Measurements from ENCODE around the gene DENND5A. TPM values are rescaled to one million over a fixed set of nuclear protein-coding genes. Genes with fewer than 3 reads are reported as not detected.
A peak's percentile ranks its signal among the peaks of the same experiment; 100 is the strongest.

The DENND5A gene
- total and polyA plus RNA-seq, 10 of the 15 experiments (the other 5 are each of a cell fraction or from before 2014, with no cell fraction given) = 15.6 to 157 (median 85.1) TPM

- 40% methylated on average over 5 of the region's 5 CpGs for WGBS (ENCODE audit: insufficient coverage, insufficient replicate concordance, low lambda C conversion rate, missing lambda C conversion rate)
- peak; percentile 41 for FAIRE-seq
These were observed 132.8 kb downstream of the DENND5A start for GRCh38 chr11:9132203-9132878.

GRCh38 chr11:9130297-9130696, 134.9 kb downstream of the DENND5A start:
- ChIA-PET POLR2A (interaction anchor here (0.9 kb wide), 1 partner anchor 166 kb away, joined by 4 read pairs; no protein-coding TSS in a partner anchor), CTCF (interaction anchor here (0.6 to 15.8 kb wide), 13 partner anchors 8 to 216 kb away, joined by 3 to 323 read pairs (median 4); no protein-coding TSS in a partner anchor), SMC1A (ENCODE audit: uncharacterized antibody, unreplicated experiment) (interaction anchor here (0.6 to 3.0 kb wide), 15 partner anchors 10 to 1374 kb away, joined by 3 to 16 read pairs (median 6); no protein-coding TSS in a partner anchor), RAD21 (ENCODE audit: unreplicated experiment) (interaction anchor here (0.7 to 1.5 kb wide), 8 partner anchors 12 to 471 kb away, joined by 3 to 7 read pairs (median 3); no protein-coding TSS in a partner anchor)
- ATAC-seq = peak; percentile 72
- Histone ChIP-seq H3K79me2 (ENCODE audit: control insufficient read depth, insufficient read depth, low read length) (no peaks in the 10 kb centered on the region), H3K36me3 (ENCODE audit: control insufficient read depth in 2 of 2, insufficient read depth in 2 of 2, low read length in 1 of 2) (no peaks in the 10 kb centered on the region; a peak in 1 of 4 replicates), H3K4me1 (ENCODE audit: control insufficient read depth, insufficient read depth, low read length) (no peaks in the 10 kb centered on the region), H3K27ac (ENCODE audit: control insufficient read depth, insufficient read depth) (no peak overlapping the region), H4K20me1 (ENCODE audit: control insufficient read depth, insufficient read depth) (no peaks in the 10 kb centered on the region), H2AFZ (ENCODE audit: control insufficient read depth, low read depth, low read length) (no peak overlapping the region), H3K27me3 (replicated peaks in 1 of 2; ENCODE audit: control insufficient read depth in 2 of 2, insufficient read depth in 2 of 2, low read length in 1 of 2) (no peaks in the 10 kb centered on the region), H3K4me2 (ENCODE audit: control insufficient read depth, insufficient read depth) (no peak overlapping the region), H3K9ac (ENCODE audit: control insufficient read depth, insufficient read depth, low read length) (no peak overlapping the region), H3K9me3 (replicated peaks; ENCODE audit: control insufficient read depth, insufficient read depth, low read length) (no peaks in the 10 kb centered on the region), H3K4me3 (no peak overlapping the region)
- no peak for FAIRE-seq
- in situ Hi-C loops (cut with MboI) = no loop called here
- 100% methylated on average over 1 of the region's 1 CpG for WGBS (ENCODE audit: insufficient coverage, insufficient replicate concordance, low lambda C conversion rate, missing lambda C conversion rate)
- TF ChIP-seq ESRRA (IDR thresholded peaks at IDR 0.05; ENCODE audit: low read length) = no peak
- TF ChIP-seq RAD21 (IDR thresholded peaks at IDR 0.05; ENCODE audit: insufficient read depth, low read depth, low read length) = no peak
- TF ChIP-seq PML (IDR thresholded peaks at IDR 0.05; ENCODE audit: low read length) = no peak
- peak; percentile 87 for TF ChIP-seq SPI1 (IDR thresholded peaks at IDR 0.05; ENCODE audit: borderline replicate concordance, insufficient read depth, low read depth, low read length)
- no peak for TF ChIP-seq NR2C1 (IDR thresholded peaks at IDR 0.05)
- TF ChIP-seq CTCF (IDR thresholded peaks at IDR 0.05 in 2 of 3, conservative IDR thresholded peaks at IDR 0.05 in 1 of 3; ENCODE audit: control insufficient read depth in 2 of 3, extremely low read depth in 1 of 3, insufficient read depth in 1 of 3, low read depth in 3 of 3, low read length in 3 of 3) = peak in 2 of 3 experiments; percentile 15 to 16; a peak in 2 of 6 replicates
- no peak for TF ChIP-seq JUND (IDR thresholded peaks at IDR 0.05; ENCODE audit: low read depth, low read length)
- TF ChIP-seq POLR2AphosphoS2 (IDR thresholded peaks at IDR 0.05; ENCODE audit: low read depth, low read length) = no peak
- no peak for TF ChIP-seq NR2F1 (conservative IDR thresholded peaks at IDR 0.05)
- no peak for TF ChIP-seq FOS (IDR thresholded peaks at IDR 0.05; ENCODE audit: borderline replicate concordance, extremely low read depth, insufficient read length)
- no TSS peak for BruUV-seq (replicated peaks)
- intact Hi-C loops (cut with micrococcal nuclease; ENCODE audit: unreplicated experiment) = loop anchor here (5.0 kb wide), 1 partner anchor 33 kb away; no protein-coding TSS in a partner anchor
- no peak for DNase-seq (ENCODE audit: low read depth, low spot score)

More at GRCh38 chr11:9132203-9132878, 132.8 kb downstream of the DENND5A start:
- no peaks in the 10 kb centered on the region; a peak in 1 of 4 replicates for H3K36me3 ChIP-seq (ENCODE audit: control insufficient read depth in 2 of 2, insufficient read depth in 2 of 2, low read length in 1 of 2)
- H3K27me3 ChIP-seq (replicated peaks in 1 of 2; ENCODE audit: control insufficient read depth in 2 of 2, insufficient read depth in 2 of 2, low read length in 1 of 2) = no peaks in the 10 kb centered on the region
- no peak overlapping the region for H3K9ac ChIP-seq (ENCODE audit: control insufficient read depth, insufficient read depth, low read length)
- ChIA-PET CTCF (interaction anchor here (0.9 to 15.8 kb wide), 7 partner anchors 8 to 172 kb away, joined by 3 to 323 read pairs (median 6); no protein-coding TSS in a partner anchor), RAD21 (ENCODE audit: unreplicated experiment) (interaction anchor here (0.6 to 1.9 kb wide), 5 partner anchors 44 to 169 kb away, joined by 3 to 6 read pairs (median 4); partner anchors contain the start of gene TMEM9B), SMC1A (ENCODE audit: uncharacterized antibody, unreplicated experiment) (interaction anchor here (0.7 to 1.4 kb wide), 3 partner anchors 17 to 173 kb away, joined by 3 to 6 read pairs (median 3); no protein-coding TSS in a partner anchor), POLR2A (no interaction called here)
- in situ Hi-C loops (cut with MboI) (no loop called here), intact Hi-C loops (cut with micrococcal nuclease; ENCODE audit: unreplicated experiment) (loop anchor here (5.0 kb wide), 1 partner anchor 35 kb away; no protein-coding TSS in a partner anchor)
- H3K9me3 ChIP-seq (replicated peaks; ENCODE audit: control insufficient read depth, insufficient read depth, low read length) = no peaks in the 10 kb centered on the region
- H3K79me2 ChIP-seq (ENCODE audit: control insufficient read depth, insufficient read depth, low read length) = no peaks in the 10 kb centered on the region
- no peak overlapping the region for H3K27ac ChIP-seq (ENCODE audit: control insufficient read depth, insufficient read depth)
- no peak overlapping the region for H2AFZ ChIP-seq (ENCODE audit: control insufficient read depth, low read depth, low read length)
- H3K4me3 ChIP-seq = no peak overlapping the region
- no peaks in the 10 kb centered on the region for H4K20me1 ChIP-seq (ENCODE audit: control insufficient read depth, insufficient read depth)
- H3K4me2 ChIP-seq (ENCODE audit: control insufficient read depth, insufficient read depth) = no peak overlapping the region
- H3K4me1 ChIP-seq (ENCODE audit: control insufficient read depth, insufficient read depth, low read length) = no peaks in the 10 kb centered on the region
- TF ChIP-seq MEF2B (IDR thresholded peaks at IDR 0.05; ENCODE audit: partially characterized antibody, poor library complexity, severe bottlenecking) (peak; percentile 67), TARDBP (IDR thresholded peaks at IDR 0.05; ENCODE audit: borderline replicate concordance) (no peak), MEF2A (IDR thresholded peaks at IDR 0.05; ENCODE audit: insufficient read depth, low read depth, low read length) (peak; percentile 17; the same call in 1 of the 2 replicates)
- ATAC-seq = peak; percentile 75
- no peak for DNase-seq (ENCODE audit: low read depth, low spot score)
- no TSS peak for BruUV-seq (replicated peaks)
